OCI-M2 (cell line): ENCODE data around the gene DHCR24.

ENCODE experiments used
- DNase-seq: peaks from one replicate; lab custom pipeline; 2025; ENCODE audit not compliant: unreplicated experiment; lab: John Stamatoyannopoulos, UW

The DHCR24 gene

GRCh38 chr1:54818461-54819194, 68.4 kb downstream of the DHCR24 start:
- no peak for DNase-seq

GRCh38 chr1:54816951-54817350, 70.0 kb downstream of the DHCR24 start:
- DNase-seq: no peak

- DNase-seq: no peak
Measured at GRCh38 chr1:54816130-54816529, 70.9 kb downstream of the DHCR24 start.

- no peak for DNase-seq
Measured at GRCh38 chr1:54815086-54815876, 71.7 kb downstream of the DHCR24 start.

DNA sequence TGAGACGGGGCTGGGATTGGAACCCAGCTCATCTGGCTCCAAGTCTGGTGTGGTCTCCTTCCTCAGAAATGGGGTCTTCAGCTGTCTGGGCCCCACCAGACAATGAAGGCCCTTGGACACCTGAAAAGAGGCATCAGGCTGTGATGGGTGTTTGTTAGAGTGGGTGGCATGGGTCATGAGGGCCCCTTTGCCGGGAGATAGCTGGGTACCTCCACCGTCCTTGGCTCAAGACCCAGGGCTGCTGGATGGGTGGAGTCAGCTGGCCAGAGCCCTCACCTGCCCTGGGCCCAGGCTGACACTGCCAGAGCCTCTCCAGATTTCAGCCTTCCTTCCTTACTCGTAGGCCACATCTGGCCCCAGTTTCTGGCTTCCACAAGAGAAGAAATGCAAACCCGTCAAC, 72.4 kb downstream of the DHCR24 start:
- DNase-seq: no peak

DNA sequence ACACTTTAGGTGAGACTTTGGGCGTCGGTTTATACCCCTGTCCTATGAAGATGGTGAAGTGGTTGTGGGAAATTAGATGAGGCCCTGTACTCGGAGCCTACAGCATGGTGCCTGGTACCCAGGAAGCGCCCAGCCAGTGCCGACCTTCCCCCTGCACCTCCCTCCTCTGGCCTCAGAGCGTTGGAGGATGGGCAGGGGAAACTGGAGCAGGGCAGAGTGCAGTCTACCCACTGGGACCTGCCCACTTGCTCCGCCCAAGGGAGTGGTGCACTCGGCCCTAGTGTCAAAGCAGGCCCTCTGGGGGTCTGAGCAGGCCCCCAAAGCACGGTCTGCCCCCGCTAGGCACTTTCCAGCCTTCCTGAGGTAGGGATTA, 72.9 kb downstream of the DHCR24 start:
- DNase-seq: no peak

GRCh38 chr1:54813485-54814125, 73.4 kb downstream of the DHCR24 start:
- DNase-seq: no peak

- DNase-seq: no peak
Measured at GRCh38 chr1:54812801-54813484, 74.1 kb downstream of the DHCR24 start.

GRCh38 chr1:54811739-54812655, 75.0 kb downstream of the DHCR24 start:
- DNase-seq: no peak

DNA sequence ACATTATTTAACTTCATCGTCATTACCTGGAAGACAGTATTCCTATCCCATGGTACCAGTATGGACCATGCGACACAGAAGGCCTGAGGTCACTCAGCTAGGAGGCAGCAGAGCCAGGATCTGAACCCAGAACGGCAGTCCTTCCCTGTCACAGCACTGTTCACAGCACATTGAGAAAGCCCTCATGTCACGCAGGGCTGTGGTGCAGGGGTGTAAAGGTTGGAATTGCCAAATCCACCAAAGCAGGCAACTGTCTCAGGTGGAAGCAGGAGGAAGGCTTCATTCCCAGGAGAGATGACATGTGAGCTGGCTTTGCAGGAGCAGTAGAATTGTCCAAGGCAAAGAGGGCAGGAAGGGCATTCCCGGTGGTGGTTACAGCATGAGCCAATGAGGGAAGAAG, 75.9 kb downstream of the DHCR24 start:
- no peak for DNase-seq

GRCh38 chr1:54810153-54810942, 76.6 kb downstream of the DHCR24 start:
- DNase-seq: peak; percentile 18

DNA sequence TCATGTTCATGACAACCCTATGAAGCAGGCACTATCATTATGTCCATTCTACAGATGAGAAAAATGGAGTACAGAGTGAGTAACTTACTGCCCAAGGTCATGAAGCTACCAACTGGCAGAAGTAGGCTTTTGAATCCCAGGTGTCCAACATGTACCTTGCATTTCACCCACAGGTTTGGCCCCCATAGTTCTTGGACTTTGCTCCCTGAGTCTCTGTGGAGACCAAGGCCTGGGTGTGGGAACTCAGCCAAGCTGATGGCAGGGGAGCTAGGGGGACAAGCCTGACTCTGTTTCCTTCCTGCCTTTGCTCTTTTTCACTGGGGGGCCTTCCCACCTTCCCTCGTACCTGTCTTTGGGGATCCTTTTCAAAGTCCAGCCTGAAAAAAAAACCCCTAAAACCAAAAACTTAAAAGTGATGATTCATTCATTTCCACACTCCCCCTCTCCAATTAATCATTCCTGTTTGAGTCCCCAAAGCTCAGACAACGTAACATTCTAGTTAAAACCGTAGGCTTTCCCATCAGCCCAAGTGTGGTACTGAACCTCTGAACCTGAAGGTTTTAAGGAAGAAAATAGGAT, 77.4 kb downstream of the DHCR24 start:
- no peak for DNase-seq

- no peak for DNase-seq
Measured at GRCh38 chr1:54808443-54809207, 78.4 kb downstream of the DHCR24 start.

DNA sequence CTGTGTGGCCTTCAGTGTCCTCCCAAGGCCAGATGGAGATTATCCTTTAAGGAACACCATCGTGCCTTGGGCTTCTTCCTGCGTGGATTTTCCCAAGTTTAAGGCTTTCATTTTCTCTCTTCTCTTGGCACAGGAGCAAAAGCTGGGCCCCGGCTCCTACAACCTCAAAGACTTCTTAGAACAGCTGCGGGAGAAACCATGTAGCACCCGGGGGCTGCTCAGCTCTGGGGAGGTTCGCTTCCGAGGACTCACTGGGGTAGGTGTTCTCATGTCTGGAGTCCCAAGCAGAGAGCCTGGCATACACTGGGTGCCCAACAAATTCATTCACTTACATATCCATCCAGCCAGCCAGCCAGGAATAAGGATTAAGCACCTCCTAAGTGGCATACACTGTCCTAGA, 79.2 kb downstream of the DHCR24 start:
- DNase-seq: no peak

GRCh38 chr1:54806931-54807611, 79.9 kb downstream of the DHCR24 start:
- DNase-seq: no peak

- DNase-seq: no peak
Measured at GRCh38 chr1:54805981-54806381, 81.0 kb downstream of the DHCR24 start.

- no peak for DNase-seq
Measured at GRCh38 chr1:54805466-54805865, 81.5 kb downstream of the DHCR24 start.
